Measurements from ENCODE around the gene TCEA3.

Gene TCEA3

DNA sequence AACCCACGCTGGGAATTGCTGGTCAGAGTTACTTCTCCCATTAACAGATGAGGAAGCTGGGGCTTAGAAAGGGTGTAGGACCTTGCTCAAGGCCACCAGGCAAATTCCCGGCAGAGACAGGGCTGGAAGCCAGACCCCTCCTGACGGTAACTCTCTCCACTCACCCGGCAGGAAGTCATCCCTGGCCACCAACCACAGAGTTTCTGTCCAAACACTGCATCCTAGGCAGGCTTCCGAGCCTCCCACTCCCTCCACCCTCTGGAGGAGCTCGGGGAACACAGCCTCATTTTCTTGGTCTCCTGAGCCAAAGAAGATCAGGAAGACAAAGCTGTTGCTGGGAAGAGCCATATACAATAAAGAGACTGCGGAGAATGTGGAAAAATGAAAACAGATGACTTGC lies 29.9 kb downstream of the TCEA3 start:
- H3K4me3 ChIP-seq (ENCODE audit: low read depth, low read length) = no peak overlapping the region
- peak; percentile 91 for DNase-seq (ENCODE audit: low read depth)
- in situ Hi-C loops (cut with HindIII; ENCODE audit: low sequenced_read_pairs) = no loop called here
- TF ChIP-seq, protein P1, sequence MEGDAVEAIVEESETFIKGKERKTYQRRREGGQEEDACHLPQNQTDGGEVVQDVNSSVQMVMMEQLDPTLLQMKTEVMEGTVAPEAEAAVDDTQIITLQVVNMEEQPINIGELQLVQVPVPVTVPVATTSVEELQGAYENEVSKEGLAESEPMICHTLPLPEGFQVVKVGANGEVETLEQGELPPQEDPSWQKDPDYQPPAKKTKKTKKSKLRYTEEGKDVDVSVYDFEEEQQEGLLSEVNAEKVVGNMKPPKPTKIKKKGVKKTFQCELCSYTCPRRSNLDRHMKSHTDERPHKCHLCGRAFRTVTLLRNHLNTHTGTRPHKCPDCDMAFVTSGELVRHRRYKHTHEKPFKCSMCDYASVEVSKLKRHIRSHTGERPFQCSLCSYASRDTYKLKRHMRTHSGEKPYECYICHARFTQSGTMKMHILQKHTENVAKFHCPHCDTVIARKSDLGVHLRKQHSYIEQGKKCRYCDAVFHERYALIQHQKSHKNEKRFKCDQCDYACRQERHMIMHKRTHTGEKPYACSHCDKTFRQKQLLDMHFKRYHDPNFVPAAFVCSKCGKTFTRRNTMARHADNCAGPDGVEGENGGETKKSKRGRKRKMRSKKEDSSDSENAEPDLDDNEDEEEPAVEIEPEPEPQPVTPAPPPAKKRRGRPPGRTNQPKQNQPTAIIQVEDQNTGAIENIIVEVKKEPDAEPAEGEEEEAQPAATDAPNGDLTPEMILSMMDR (IDR thresholded peaks at IDR 0.05; ENCODE audit: low read depth, low read length, missing control alignments) = no peak

DNA sequence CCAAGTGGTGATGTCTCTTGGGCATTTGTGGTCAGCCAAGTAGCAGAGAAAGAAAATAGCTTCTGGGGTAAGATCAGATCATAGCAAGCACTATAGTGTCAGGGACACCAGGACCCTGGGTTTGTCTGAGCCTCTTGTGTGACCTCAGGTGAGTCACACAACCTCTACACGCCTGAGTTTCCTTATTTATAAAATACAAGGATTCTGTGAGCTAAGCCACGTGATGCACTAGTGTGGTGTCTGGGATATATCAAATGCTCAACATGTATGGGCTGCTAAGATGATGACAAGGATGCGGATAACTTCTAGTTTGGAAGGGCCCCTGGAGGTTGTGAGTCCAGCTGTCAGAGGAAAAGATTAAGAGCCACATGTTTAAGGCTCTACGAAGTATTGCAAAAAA lies 30.4 kb downstream of the TCEA3 start:
- in situ Hi-C loops (cut with HindIII; ENCODE audit: low sequenced_read_pairs) = no loop called here
- DNase-seq (ENCODE audit: low read depth) = peak; percentile 55
- H3K4me3 ChIP-seq (ENCODE audit: low read depth, low read length) = no peak overlapping the region
- TF ChIP-seq, protein P1 (IDR thresholded peaks at IDR 0.05; ENCODE audit: low read depth, low read length, missing control alignments) = no peak

DNA sequence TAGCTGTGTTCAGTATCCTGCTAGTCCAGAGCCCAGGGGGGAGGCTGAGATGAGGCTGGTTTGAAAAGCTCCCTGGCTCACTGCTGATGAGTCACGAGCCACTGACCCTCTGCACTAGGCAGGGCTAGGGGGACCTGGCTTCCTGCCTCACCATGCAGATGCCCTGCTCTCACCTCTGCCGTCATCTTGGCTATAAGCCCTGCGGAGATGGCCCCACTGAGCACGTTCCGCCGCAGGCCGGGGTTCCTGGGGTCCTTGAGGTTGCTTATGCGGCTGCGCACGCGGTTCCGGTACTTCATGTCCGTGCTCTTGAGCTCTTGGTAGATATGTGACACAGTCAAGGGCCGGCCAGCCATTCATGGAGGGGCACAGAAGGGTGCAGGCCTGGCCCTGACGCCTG lies 30.8 kb downstream of the TCEA3 start:
- no peak for DNase-seq (ENCODE audit: low read depth)
- in situ Hi-C loops (cut with HindIII; ENCODE audit: low sequenced_read_pairs) = no loop called here
- TF ChIP-seq, protein P1 (IDR thresholded peaks at IDR 0.05; ENCODE audit: low read depth, low read length, missing control alignments) = no peak
- no peak overlapping the region for H3K4me3 ChIP-seq (ENCODE audit: low read depth, low read length)

DNA sequence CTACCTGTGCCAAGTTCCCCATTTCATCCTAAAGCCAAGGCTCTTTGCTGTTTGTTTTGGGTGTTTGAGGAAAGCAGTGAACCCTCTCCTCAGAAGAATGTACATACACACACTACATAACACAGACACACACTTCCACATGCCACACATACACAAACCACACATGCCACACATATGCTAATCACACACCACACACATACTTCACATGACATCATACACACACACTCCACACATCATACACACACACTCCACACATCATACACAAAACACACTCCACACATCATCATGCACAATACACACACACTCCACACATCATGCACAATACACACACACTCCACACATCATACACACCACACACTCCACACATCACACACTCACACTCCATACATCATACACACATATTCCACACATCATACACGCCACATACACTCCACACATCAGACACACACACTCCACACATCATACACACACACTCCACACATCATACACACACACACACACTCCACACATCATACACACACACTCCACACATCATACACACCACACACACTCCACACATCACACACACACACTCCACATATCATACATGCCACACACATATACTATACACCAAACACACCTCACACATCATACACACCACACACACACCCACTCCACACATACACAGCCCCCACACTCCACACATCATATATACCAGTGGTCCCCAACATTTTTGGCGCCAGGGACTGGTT lies 32.3 kb downstream of the TCEA3 start:
- DNase-seq (ENCODE audit: low read depth) = no peak
- in situ Hi-C loops (cut with HindIII; ENCODE audit: low sequenced_read_pairs) = no loop called here
- TF ChIP-seq, protein P1 (IDR thresholded peaks at IDR 0.05; ENCODE audit: low read depth, low read length, missing control alignments) = no peak
- H3K4me3 ChIP-seq (ENCODE audit: low read depth, low read length) = no peak overlapping the region

DNA sequence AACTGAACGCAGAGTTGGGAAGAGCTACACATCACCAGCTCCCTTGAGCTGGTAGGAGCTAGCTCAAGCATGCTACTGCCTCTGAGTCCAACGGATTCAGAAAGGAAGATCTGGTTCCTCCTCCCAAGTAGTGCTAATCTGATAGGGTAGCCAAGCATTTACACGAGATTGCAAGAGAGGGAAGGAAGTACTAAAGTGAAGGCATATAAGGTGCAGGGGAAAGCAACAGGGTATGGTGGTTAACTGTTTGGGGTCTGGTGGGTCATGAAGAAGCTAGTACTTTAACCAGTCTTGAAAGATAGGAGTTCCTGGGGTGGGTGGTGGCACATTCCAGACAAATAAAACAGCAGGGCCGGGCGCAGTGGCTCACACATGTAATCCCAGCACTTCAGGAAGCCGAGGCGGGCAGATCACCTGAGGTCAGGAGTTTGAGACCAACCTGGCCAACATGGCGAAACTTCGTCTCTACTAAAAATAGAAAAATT lies 34.7 kb downstream of the TCEA3 start:
- TF ChIP-seq, protein P1 (IDR thresholded peaks at IDR 0.05; ENCODE audit: low read depth, low read length, missing control alignments) = no peak
- no peak for DNase-seq (ENCODE audit: low read depth)
- in situ Hi-C loops (cut with HindIII; ENCODE audit: low sequenced_read_pairs) = loop anchor here (5.0 kb wide), 1 partner anchor 43 kb away; no protein-coding TSS in a partner anchor
- no peak overlapping the region for H3K4me3 ChIP-seq (ENCODE audit: low read depth, low read length)

DNA sequence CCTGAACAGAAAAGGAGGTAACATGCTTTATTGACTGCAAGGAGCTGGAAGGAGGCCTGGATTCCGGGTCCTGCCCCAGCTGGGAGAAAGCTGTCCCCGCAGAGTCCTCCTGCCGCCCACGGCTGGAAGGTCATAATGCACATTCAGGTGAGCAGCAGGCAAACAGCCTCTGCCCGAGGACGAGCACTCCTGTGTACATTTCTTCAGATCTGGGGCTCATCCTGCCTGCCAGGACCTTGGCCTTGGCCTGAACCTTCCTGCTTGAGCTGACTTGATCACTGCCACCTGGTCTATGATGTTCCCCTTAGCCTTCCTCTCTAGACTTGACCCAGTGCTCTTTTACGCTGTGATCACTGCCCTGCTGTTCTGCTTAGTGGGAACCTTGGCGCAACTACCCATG lies 37.1 kb downstream of the TCEA3 start:
- no peak overlapping the region for H3K4me3 ChIP-seq (ENCODE audit: low read depth, low read length)
- DNase-seq (ENCODE audit: low read depth) = no peak
- TF ChIP-seq, protein P1 (IDR thresholded peaks at IDR 0.05; ENCODE audit: low read depth, low read length, missing control alignments) = no peak
- in situ Hi-C loops (cut with HindIII; ENCODE audit: low sequenced_read_pairs) = loop anchor here (5.0 kb wide), 1 partner anchor 40 kb away; no protein-coding TSS in a partner anchor

Data from astrocyte of the cerebellum (primary cell).